GM23248 (cell line): ENCODE results near the gene SMIM29.

ENCODE experiments used
- EZH2 ChIP-seq: fragments of 200-600 bp; sonication (generic); IDR thresholded peaks from 2 replicates; pipeline ENCODE4 v1.6.1; 2018; ENCODE audit warnings: antibody characterized with exemption, mild to moderate bottlenecking; ENCODE audit not compliant: insufficient read depth, poor library complexity, severe bottlenecking
- EZH2phosphoT487 ChIP-seq: fragments of 200-600 bp; sonication (generic); IDR thresholded peaks from 2 replicates; pipeline ENCODE4 v1.6.1; 2018; ENCODE audit warnings: antibody characterized with exemption, moderate library complexity, mild to moderate bottlenecking, low read depth; ENCODE audit not compliant: insufficient read depth

DNA sequence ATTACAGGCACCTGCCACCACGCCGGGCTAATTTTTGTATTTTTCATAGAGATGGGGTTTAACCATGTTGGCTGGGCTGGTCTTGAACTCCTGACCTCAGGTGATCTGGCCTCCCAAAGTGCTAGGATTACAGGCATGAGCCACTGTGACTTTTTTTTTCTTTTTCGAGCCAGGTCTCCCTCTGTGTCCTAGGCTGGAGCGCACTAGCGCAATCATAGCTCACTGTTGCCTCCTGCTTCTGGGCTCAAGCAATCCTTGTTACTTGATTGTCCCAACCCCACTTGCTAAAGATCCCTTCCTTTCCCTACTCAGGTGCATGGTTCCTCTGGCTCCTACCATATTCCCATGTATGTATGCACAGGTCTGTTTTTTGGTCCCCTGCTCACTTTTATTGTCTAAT lies 27.4 kb upstream of the SMIM29 start:
- no peak for TF ChIP-seq EZH2
- no peak for TF ChIP-seq EZH2phosphoT487
